GM12873 (cell line): ENCODE results near the gene USP2.

ENCODE experiments used
- TF ChIP-seq, protein P1 (sequence below): IDR thresholded peaks from 2 replicates; pipeline ENCODE4 v1.5.1; 2012; ENCODE audit warnings: low read depth, mild to moderate bottlenecking, moderate library complexity, low read length, control low read depth; ENCODE audit not compliant: insufficient read depth; ENCODE audit errors: missing control alignments

Gene USP2

DNA sequence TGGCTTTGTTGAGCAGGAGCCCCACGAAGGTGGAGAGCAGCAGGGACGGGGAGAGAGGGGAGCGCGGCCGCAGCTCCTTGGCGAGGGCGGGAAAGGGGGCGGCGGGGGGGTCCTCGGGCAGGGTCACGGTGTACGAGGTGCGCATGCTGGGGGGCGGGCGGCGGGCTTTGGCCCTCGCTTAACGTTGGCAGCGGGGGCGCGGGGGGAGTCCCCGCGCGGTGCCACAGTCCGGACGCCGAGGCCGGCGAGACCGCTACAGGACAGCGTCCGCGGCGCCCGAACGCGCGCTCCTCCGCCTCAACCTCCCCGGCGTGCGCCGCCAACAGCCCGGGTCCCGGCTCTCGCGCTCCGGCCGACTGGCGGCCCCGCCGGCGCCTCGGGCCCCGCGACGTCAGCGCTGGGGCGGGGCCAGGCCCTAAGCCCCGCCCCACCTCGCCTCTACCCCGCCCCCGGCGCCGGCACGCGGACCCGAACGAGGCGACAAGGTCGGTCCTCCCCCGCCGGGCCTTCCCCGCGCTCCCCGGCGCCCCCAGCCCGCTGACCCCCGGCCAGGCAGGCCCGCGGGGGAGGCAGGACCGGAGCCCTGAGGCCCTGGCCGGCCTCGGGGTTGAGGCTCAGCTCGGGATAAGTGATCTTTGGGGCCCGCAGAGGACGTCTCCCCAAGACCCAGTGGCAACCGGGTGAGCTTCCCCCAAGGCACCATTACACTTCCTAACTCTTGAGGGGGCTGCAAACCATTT, 17.5 kb downstream of the USP2 start:
- TF ChIP-seq, protein P1, sequence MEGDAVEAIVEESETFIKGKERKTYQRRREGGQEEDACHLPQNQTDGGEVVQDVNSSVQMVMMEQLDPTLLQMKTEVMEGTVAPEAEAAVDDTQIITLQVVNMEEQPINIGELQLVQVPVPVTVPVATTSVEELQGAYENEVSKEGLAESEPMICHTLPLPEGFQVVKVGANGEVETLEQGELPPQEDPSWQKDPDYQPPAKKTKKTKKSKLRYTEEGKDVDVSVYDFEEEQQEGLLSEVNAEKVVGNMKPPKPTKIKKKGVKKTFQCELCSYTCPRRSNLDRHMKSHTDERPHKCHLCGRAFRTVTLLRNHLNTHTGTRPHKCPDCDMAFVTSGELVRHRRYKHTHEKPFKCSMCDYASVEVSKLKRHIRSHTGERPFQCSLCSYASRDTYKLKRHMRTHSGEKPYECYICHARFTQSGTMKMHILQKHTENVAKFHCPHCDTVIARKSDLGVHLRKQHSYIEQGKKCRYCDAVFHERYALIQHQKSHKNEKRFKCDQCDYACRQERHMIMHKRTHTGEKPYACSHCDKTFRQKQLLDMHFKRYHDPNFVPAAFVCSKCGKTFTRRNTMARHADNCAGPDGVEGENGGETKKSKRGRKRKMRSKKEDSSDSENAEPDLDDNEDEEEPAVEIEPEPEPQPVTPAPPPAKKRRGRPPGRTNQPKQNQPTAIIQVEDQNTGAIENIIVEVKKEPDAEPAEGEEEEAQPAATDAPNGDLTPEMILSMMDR: no peak

DNA sequence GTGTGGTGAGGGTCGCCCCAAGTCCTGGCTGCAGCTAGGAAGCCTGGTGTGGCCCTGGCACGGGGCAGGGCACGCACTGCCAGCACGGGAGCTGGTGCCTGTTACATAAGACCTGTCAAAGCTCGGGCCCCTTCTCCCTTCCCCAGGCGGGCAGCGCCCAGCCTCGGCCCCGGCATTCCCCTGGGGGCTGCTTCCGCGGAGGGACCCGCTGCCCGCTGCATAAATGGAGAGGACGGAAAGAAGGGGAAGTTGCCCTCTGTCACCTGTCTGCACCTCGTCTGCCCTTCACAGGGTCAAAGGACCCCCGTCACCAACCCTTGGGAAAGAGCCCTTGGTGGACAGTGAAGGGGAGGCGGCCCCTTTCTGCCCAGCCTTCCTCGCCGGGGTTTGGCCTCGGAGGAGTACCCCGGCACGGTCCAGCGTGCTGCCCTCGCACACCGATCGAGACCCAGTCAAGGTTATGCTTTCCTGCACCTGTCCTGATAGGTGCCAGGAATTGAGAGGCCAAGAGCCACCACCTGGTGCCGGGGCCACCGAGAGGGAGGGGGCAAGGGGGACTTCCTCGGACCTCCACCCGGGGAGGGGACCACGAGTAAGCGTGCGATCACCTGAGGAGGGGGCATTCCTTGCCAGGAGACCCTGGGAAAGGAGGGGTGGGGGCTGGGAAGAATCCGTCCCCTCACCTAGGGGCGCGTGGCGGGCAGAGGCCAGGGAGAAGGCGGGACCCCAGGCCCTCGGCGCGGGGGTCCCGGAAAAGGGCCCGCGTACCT, 18.2 kb downstream of the USP2 start:
- TF ChIP-seq, protein P1: no peak

DNA sequence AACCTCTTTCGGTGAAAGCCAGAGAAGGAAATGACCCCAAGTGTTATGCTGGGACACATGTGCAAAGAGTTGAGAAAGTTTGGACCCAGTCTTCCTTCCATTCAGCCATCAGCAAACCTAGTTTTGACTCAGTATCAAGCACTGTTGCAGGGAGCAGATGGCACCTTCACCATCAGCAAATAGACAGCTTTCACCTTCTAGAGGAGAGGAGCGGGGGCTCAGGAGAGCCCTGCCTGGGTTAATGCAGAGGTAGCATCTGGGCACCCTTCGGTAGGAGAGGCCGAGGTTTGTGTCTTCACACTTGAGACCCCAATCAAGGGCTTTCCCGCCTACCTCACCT, 18.8 kb downstream of the USP2 start:
- TF ChIP-seq, protein P1: no peak

DNA sequence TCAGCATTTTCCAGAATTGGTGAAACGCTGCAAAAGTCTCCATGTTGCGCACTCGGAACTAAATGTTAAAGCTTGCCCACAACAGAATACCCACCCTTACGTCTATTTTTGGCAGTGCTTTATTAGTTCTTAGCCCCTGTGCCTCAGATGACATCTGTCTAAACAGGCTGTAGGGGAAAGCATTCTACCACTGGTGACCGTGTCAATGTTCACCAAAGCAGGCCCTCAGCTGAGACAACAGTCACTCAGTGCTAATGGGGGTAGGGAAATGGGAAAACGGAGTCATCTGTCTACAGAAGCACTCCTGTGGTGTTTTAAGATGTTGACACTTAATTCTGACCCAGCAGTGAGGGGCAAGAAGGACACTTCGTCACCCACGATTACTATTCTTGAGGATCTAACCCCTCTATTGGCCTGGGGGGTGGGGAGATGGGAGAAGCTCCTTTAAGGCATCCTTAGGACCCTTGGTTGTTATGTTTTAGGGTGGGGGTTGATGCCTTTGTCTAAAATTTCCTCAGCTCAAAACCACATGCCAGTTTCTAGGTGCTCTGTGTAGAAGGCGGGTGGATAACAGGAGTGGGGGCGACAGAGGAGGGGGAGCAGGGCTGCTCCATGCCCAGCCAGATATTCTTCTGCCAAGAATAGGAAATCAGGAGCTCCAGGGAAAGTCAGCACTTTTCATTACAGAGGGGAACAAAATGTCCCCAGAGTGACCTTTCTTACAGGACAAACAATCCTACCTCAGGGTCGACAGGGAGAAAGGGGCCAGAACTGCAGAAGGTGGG, 19.4 kb downstream of the USP2 start:
- TF ChIP-seq, protein P1: no peak

DNA sequence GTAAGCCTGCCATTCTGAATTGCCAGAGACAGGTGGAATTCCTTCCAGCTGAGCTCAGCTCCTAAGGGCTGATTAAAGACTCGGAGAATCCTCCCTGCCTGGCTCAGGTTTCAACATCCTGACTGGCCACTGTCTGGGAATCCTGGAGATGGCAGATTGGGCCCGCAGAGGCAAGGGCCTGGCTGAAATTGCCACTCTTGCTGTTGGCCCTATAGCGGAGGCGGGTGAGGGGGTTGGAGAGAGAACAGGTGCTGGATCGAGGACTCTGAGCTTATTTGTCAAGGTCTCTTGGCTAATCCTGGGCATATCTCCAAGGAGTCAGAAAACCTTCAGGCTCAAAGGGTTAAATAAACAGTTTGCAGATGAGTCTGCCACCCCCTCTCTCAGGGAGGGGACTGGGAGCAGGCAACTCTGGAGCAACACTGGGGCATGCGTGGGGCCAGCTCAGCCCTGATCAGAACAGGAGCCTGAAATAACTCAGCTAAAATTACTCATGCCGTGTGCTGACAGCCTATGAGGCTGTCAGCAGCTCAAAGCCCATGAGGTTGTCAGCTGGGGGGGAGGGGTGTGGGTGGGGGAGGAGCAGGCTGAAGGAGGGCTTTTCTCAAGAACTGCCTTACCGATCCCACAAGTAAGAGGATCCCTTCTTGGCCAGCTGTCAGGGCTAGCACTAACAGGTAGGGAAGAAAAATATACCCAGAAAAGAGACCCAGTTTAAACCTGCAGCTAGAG, 20.3 kb downstream of the USP2 start:
- TF ChIP-seq, protein P1: no peak

DNA sequence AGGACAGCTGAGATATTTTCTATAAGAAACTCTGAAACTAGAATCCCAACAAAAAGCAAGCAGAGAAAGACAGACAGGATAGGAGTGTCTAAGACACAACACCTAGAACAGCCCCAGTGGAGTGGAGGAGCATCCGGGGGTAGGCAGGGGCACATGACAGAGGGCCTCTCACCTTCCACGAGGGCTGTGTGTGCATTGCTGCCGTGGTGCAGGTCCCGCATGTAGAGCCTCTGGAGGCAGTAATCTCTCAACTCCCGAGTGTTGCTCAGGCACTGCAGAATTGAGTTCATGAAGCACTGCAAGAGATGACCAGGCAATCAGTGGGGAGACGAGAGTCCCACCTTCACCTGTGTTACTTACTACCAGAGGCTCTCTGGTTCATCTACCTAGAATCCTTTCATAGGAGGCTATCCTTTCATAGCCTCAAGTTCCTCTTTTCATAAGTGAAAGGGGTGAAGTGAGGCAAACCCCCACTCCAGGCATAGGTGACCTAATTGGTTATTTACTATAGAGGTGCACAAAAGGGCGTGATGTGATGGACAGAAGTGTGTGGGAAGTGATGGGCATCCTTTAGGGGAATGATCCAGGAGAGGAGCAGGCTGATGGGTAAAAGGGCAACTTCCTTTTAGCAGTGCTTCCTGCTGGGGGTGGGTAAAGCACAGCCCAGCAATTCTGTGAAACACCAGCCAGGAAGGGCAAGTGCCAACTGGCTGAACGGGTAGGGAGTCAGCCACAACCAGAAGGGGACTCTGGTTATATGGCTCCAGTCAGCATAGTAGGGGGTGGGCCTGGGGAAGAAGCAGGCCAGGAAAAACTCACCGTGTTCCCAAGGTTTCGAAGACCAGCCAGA, 21.9 kb downstream of the USP2 start:
- TF ChIP-seq, protein P1: no peak
